ENCODE data around the gene AIF1. TPM values are rescaled to one million over a fixed set of nuclear protein-coding genes. Genes with fewer than 3 reads are reported as not detected.

AIF1 gene
- total and polyA plus RNA-seq, 7 experiments from 2014 or later = 33.1 to 182 (median 71.0) TPM

GRCh38 chr6:31633447-31633846 lies 18.4 kb downstream of the AIF1 start:
- DNase-seq (no peak), ATAC-seq (no peak)
- Histone ChIP-seq H3K27me3 (ENCODE audit: control insufficient read depth in 2 of 2, insufficient read depth in 2 of 2, low read length in 2 of 2) (no peaks in the 10 kb centered on the region), H3K27ac (ENCODE audit: low read depth, low read length) (no peak overlapping the region), H3K36me3 (ENCODE audit: control insufficient read depth in 2 of 3, insufficient read depth in 3 of 3, low read length in 3 of 3) (peaks cover 15 to 97% (median 21%) of the 10 kb centered on the region in 3 experiments), H3K4me1 (ENCODE audit: control insufficient read depth in 2 of 2, insufficient read depth in 2 of 2, low read length in 2 of 2) (no peaks in the 10 kb centered on the region), H3K4me3 (ENCODE audit: low read length) (no peak overlapping the region), H3K9me3 (ENCODE audit: control insufficient read depth in 2 of 3, low read length in 3 of 3) (no peaks in the 10 kb centered on the region)
- intact Hi-C loops (cut with micrococcal nuclease) = no loop called here
- Mint-ChIP-seq H3K4me3 (no peak overlapping the region), H3K27ac (peak overlapping the region in 1 of 9 donors; percentile 51), H3K36me3 (peaks cover 8 to 50% (median 19%) of the 10 kb centered on the region in 5 donors), H3K27me3 (no peaks in the 10 kb centered on the region), H3K4me1 (peaks cover 0 to 5% (median 0%) of the 10 kb centered on the region in 7 donors), H3K9me3 (no peaks in the 10 kb centered on the region)
- POLR2A ChIA-PET = interaction anchor here (1.0 to 1.1 kb wide), 2 partner anchors 18 to 51 kb away, joined by 3 read pairs; partner anchors contain the start of gene LTB
- CTCF ChIA-PET = interaction anchor here (1.7 kb wide), 1 partner anchor 18 kb away, joined by 4 read pairs; no protein-coding TSS in a partner anchor

- no peak overlapping the region for H3K27ac ChIP-seq (ENCODE audit: low read depth, low read length)
- intact Hi-C loops (cut with micrococcal nuclease) = no loop called here
- H3K27ac Mint-ChIP-seq = peak overlapping the region in 3 of 9 donors; percentile 27 to 76 (median 46)
Measured at GRCh38 chr6:31634131-31634530, 19.1 kb downstream of the AIF1 start.

GRCh38 chr6:31634969-31635575 lies 20.0 kb downstream of the AIF1 start:
- Mint-ChIP-seq H3K9me3 (no peaks in the 10 kb centered on the region), H3K27me3 (no peaks in the 10 kb centered on the region), H3K4me1 (peaks cover 0 to 10% (median 0%) of the 10 kb centered on the region in 7 donors), H3K4me3 (no peak overlapping the region), H3K36me3 (peaks cover 8 to 41% (median 19%) of the 10 kb centered on the region in 5 donors), H3K27ac (peak overlapping the region in 4 of 9 donors; percentile 40 to 60 (median 51))
- intact Hi-C loops (cut with micrococcal nuclease) = no loop called here
- Histone ChIP-seq H3K27me3 (ENCODE audit: control insufficient read depth in 2 of 2, insufficient read depth in 2 of 2, low read length in 2 of 2) (no peaks in the 10 kb centered on the region), H3K4me1 (ENCODE audit: control insufficient read depth in 2 of 2, insufficient read depth in 2 of 2, low read length in 2 of 2) (no peaks in the 10 kb centered on the region), H3K9me3 (ENCODE audit: control insufficient read depth in 2 of 3, low read length in 3 of 3) (no peaks in the 10 kb centered on the region), H3K4me3 (ENCODE audit: low read length) (no peak overlapping the region), H3K36me3 (ENCODE audit: control insufficient read depth in 2 of 3, insufficient read depth in 3 of 3, low read length in 3 of 3) (peaks cover 19 to 94% (median 22%) of the 10 kb centered on the region in 3 experiments), H3K27ac (ENCODE audit: low read depth, low read length) (no peak overlapping the region)
- ATAC-seq (peak; percentile 23), DNase-seq (no peak)
- ChIA-PET CTCF (interaction anchor here (0.7 to 1.7 kb wide), 2 partner anchors 16 to 37 kb away, joined by 3 to 4 read pairs; no protein-coding TSS in a partner anchor), POLR2A (interaction anchor here (0.8 kb wide), 1 partner anchor 37 kb away, joined by 3 read pairs; no protein-coding TSS in a partner anchor)

More at GRCh38 chr6:31634131-31634530, 19.1 kb downstream of the AIF1 start:
- Histone ChIP-seq H3K4me3 (ENCODE audit: low read length) (no peak overlapping the region), H3K27me3 (ENCODE audit: control insufficient read depth in 2 of 2, insufficient read depth in 2 of 2, low read length in 2 of 2) (no peaks in the 10 kb centered on the region), H3K4me1 (ENCODE audit: control insufficient read depth in 2 of 2, insufficient read depth in 2 of 2, low read length in 2 of 2) (no peaks in the 10 kb centered on the region), H3K36me3 (ENCODE audit: control insufficient read depth in 2 of 3, insufficient read depth in 3 of 3, low read length in 3 of 3) (peaks cover 15 to 94% (median 18%) of the 10 kb centered on the region in 3 experiments), H3K9me3 (ENCODE audit: control insufficient read depth in 2 of 3, low read length in 3 of 3) (no peaks in the 10 kb centered on the region)
- Mint-ChIP-seq H3K4me3 (no peak overlapping the region), H3K27me3 (no peaks in the 10 kb centered on the region), H3K36me3 (peaks cover 8 to 44% (median 19%) of the 10 kb centered on the region in 5 donors), H3K4me1 (peaks cover 0 to 5% (median 0%) of the 10 kb centered on the region in 7 donors), H3K9me3 (no peaks in the 10 kb centered on the region)
- ATAC-seq = no peak
- DNase-seq = no peak
- ChIA-PET CTCF (interaction anchor here (1.7 kb wide), 1 partner anchor 17 kb away, joined by 4 read pairs; no protein-coding TSS in a partner anchor), POLR2A (interaction anchor here (0.9 to 1.0 kb wide), 2 partner anchors 52 to 54 kb away, joined by 3 read pairs; partner anchors contain the start of gene LTB)

GRCh38 chr6:31636698-31637596 lies 21.9 kb downstream of the AIF1 start:
- Mint-ChIP-seq H3K27me3 (no peaks in the 10 kb centered on the region), H3K9me3 (no peaks in the 10 kb centered on the region), H3K36me3 (peaks cover 0 to 45% (median 12%) of the 10 kb centered on the region in 5 donors), H3K27ac (peak overlapping the region in 4 of 9 donors; percentile 51 to 56 (median 54)), H3K4me1 (peaks cover 0 to 10% (median 0%) of the 10 kb centered on the region in 7 donors), H3K4me3 (no peak overlapping the region)
- Histone ChIP-seq H3K9me3 (ENCODE audit: control insufficient read depth in 2 of 3, low read length in 3 of 3) (no peaks in the 10 kb centered on the region), H3K4me3 (ENCODE audit: low read length) (no peak overlapping the region), H3K27ac (ENCODE audit: low read depth, low read length) (no peak overlapping the region), H3K36me3 (ENCODE audit: control insufficient read depth in 2 of 3, insufficient read depth in 3 of 3, low read length in 3 of 3) (peaks cover 33 to 94% (median 33%) of the 10 kb centered on the region in 3 experiments), H3K4me1 (ENCODE audit: control insufficient read depth in 2 of 2, insufficient read depth in 2 of 2, low read length in 2 of 2) (no peaks in the 10 kb centered on the region), H3K27me3 (ENCODE audit: control insufficient read depth in 2 of 2, insufficient read depth in 2 of 2, low read length in 2 of 2) (no peaks in the 10 kb centered on the region)
- POLR2A ChIA-PET = interaction anchor here (1.2 to 2.4 kb wide), 2 partner anchors 12 to 15 kb away, joined by 4 to 12 read pairs; partner anchors contain the start of gene PRRC2A
- CTCF ChIA-PET = no interaction called here
- intact Hi-C loops (cut with micrococcal nuclease) = no loop called here
- DNase-seq = no peak
- no peak for ATAC-seq

- Mint-ChIP-seq H3K9me3 (no peaks in the 10 kb centered on the region), H3K36me3 (peaks cover 0 to 45% (median 12%) of the 10 kb centered on the region in 5 donors), H3K27me3 (no peaks in the 10 kb centered on the region), H3K4me3 (no peak overlapping the region), H3K27ac (peak overlapping the region in 2 of 9 donors; percentile 11 to 59), H3K4me1 (peaks cover 0 to 9% (median 0%) of the 10 kb centered on the region in 7 donors)
- intact Hi-C loops (cut with micrococcal nuclease) = loop anchor here in 1 of 2 donors (2.0 kb wide), 1 partner anchor 18 kb away; the partner anchor contains the start of gene PRRC2A
- Histone ChIP-seq H3K4me1 (ENCODE audit: control insufficient read depth in 2 of 2, insufficient read depth in 2 of 2, low read length in 2 of 2) (no peaks in the 10 kb centered on the region), H3K4me3 (ENCODE audit: low read length) (no peak overlapping the region), H3K27me3 (ENCODE audit: control insufficient read depth in 2 of 2, insufficient read depth in 2 of 2, low read length in 2 of 2) (no peaks in the 10 kb centered on the region), H3K27ac (ENCODE audit: low read depth, low read length) (no peak overlapping the region), H3K9me3 (ENCODE audit: control insufficient read depth in 2 of 3, low read length in 3 of 3) (no peaks in the 10 kb centered on the region), H3K36me3 (ENCODE audit: control insufficient read depth in 2 of 3, insufficient read depth in 3 of 3, low read length in 3 of 3) (peaks cover 26 to 94% (median 28%) of the 10 kb centered on the region in 3 experiments)
- ChIA-PET POLR2A (interaction anchor here (1.2 to 2.4 kb wide), 3 partner anchors 11 to 17 kb away, joined by 7 to 15 read pairs (median 12); partner anchors contain the start of genes BAG6 and PRRC2A), CTCF (interaction anchor here (0.6 kb wide), 1 partner anchor 284 kb away, joined by 5 read pairs; no protein-coding TSS in a partner anchor)
- no peak for DNase-seq
- no peak for ATAC-seq
Measured at GRCh38 chr6:31639043-31639442, 24.0 kb downstream of the AIF1 start.

- POLR2A ChIA-PET = interaction anchor here (0.6 to 2.4 kb wide), 4 partner anchors 12 to 18 kb away, joined by 3 to 15 read pairs (median 10); partner anchors contain the start of genes BAG6 and PRRC2A
- intact Hi-C loops (cut with micrococcal nuclease) = loop anchor here in 1 of 2 donors (2.0 kb wide), 1 partner anchor 19 kb away; the partner anchor contains the start of gene PRRC2A
- DNase-seq (no peak), ATAC-seq (no peak)
- H3K4me3 Mint-ChIP-seq = no peak overlapping the region
- H3K4me3 ChIP-seq (ENCODE audit: low read length) = no peak overlapping the region
- peaks cover 0 to 7% (median 0%) of the 10 kb centered on the region in 7 donors for H3K4me1 Mint-ChIP-seq
- no peaks in the 10 kb centered on the region for H3K9me3 Mint-ChIP-seq
- no peaks in the 10 kb centered on the region for H3K27me3 Mint-ChIP-seq
- H3K9me3 ChIP-seq (ENCODE audit: control insufficient read depth in 2 of 3, low read length in 3 of 3) = no peaks in the 10 kb centered on the region
- H3K36me3 ChIP-seq (ENCODE audit: control insufficient read depth in 2 of 3, insufficient read depth in 3 of 3, low read length in 3 of 3) = peaks cover 26 to 94% (median 28%) of the 10 kb centered on the region in 3 experiments
- H3K36me3 Mint-ChIP-seq = peaks cover 0 to 45% (median 12%) of the 10 kb centered on the region in 5 donors
- H3K4me1 ChIP-seq (ENCODE audit: control insufficient read depth in 2 of 2, insufficient read depth in 2 of 2, low read length in 2 of 2) = no peaks in the 10 kb centered on the region
- CTCF ChIA-PET = interaction anchor here (0.6 to 0.7 kb wide), 2 partner anchors 284 to 1537 kb away, joined by 3 to 5 read pairs; no protein-coding TSS in a partner anchor
- no peak overlapping the region for H3K27ac ChIP-seq (ENCODE audit: low read depth, low read length)
- peak overlapping the region in 1 of 9 donors; percentile 49 for H3K27ac Mint-ChIP-seq
- no peaks in the 10 kb centered on the region for H3K27me3 ChIP-seq (ENCODE audit: control insufficient read depth in 2 of 2, insufficient read depth in 2 of 2, low read length in 2 of 2)
Measured at GRCh38 chr6:31639449-31639861, 24.4 kb downstream of the AIF1 start.

Data from naive thymus-derived CD4-positive, alpha-beta T cell (primary cell).